Epidermal melanocyte (primary cell): ENCODE measurements around the gene PROM1.

ENCODE experiments used
- DNase-seq: peaks from one replicate; pipeline ENCODE4 v3.0.0; 2011; ENCODE audit warnings: low spot score; ENCODE audit not compliant: insufficient read length

The PROM1 gene, protein sequence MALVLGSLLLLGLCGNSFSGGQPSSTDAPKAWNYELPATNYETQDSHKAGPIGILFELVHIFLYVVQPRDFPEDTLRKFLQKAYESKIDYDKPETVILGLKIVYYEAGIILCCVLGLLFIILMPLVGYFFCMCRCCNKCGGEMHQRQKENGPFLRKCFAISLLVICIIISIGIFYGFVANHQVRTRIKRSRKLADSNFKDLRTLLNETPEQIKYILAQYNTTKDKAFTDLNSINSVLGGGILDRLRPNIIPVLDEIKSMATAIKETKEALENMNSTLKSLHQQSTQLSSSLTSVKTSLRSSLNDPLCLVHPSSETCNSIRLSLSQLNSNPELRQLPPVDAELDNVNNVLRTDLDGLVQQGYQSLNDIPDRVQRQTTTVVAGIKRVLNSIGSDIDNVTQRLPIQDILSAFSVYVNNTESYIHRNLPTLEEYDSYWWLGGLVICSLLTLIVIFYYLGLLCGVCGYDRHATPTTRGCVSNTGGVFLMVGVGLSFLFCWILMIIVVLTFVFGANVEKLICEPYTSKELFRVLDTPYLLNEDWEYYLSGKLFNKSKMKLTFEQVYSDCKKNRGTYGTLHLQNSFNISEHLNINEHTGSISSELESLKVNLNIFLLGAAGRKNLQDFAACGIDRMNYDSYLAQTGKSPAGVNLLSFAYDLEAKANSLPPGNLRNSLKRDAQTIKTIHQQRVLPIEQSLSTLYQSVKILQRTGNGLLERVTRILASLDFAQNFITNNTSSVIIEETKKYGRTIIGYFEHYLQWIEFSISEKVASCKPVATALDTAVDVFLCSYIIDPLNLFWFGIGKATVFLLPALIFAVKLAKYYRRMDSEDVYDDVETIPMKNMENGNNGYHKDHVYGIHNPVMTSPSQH

DNA sequence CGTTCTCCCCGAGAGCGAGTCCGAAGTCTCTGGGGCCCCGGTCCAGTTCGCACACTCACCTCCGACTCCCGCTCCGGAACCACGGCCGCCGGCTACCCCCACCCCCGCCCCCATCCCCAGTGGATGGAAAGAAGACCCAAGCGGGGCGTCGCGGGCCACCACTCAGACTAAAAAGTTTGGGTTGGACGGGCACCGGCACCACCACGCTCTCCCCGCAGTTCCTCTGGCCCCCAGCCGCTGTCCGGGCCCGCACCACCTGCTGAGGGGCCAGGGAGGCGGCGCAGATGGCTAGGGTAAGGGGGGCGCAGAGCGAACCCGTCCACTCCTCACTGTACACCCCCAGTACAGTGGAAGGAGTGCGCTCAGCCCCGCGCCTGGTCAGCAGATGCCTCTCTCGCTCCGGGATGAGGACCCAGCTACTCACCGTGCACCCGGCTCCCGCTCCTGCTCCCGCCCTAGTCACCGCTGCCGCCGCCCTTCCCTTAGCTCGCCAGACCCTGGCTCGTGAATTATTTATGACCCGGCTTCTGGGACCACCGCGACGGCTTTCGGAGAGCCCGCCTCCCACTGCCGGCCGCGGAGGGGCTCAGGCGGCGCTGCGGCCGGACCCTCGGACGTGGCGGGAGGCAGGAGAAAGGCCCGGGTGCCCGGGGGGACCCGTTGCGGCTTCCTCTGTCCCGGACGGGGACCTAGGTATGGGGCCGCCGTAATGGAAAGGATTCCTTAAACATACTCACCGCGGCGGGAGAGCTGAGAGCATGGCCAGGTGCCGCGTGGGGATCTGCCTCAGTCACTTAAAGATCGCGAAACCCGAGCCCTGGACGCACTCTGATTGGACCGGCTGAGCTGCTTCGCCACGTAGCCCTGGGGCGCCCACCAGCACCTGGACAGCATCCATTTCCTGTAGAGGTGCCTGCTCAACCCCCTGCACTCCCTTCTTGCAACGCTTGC, at the start of gene PROM1:
Gene PROM1 (minus strand): TSS at position 783 of the 951 bp plus-strand sequence. CDS start 8,117 bp downstream, outside the sequence.
- no peak for DNase-seq

DNA sequence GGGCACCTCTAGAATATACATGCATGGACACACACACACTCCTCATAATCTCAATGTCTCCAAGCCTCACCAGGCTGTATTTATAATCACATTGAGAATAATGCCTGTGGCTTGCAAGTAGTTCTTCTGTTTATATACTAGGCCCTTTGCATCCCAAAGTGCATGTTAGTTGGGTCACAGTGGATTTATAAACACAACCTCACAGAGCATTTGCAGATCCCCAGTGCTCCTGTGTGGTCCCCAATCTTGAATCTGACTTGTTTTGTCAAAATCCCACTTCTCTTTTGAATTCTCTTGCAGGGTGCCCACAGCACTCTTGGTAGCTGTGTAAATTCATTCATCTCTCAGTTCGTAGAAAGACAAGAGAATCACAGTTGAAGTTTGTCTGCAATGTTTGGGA, 49.6 kb upstream of the PROM1 start:
- no peak for DNase-seq

DNA sequence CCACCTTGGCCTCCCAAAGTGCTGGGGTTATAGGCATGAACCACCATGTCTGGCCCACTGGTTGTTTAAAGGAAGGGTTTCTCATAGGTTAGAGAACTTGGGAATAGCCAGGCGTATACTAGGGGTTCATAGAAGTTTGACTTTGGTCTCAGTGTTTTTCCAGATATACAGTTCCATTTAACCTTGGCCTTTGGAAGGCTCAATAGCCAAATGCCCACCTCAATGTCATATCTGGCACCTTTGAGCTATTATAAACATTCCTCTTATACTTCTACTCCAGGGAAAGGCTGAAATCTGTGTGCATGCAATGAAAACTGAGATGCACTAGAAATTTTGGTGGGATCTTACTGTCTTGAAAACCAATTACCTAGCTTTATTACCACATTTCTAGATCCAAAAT, 47.5 kb upstream of the PROM1 start:
- DNase-seq, result no peak

DNA sequence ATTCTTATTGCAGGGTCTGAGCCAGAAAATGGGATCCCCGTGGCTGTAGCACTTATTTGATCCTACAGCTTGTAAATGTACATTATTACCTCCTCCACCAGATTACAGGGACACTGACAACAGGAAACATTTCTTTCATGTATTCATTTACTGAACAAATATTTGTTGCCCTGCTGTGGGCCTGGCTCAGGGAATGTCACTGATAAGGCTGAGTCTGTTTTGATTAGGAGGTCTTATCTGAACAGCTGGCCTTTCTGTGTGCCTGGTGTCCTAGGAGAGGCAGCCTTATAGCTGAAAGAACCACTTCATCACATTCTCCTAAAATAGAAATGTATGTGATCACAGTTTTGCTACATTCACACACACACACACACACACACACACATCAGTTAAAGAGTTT, 45.5 kb upstream of the PROM1 start:
- DNase-seq, result no peak

DNA sequence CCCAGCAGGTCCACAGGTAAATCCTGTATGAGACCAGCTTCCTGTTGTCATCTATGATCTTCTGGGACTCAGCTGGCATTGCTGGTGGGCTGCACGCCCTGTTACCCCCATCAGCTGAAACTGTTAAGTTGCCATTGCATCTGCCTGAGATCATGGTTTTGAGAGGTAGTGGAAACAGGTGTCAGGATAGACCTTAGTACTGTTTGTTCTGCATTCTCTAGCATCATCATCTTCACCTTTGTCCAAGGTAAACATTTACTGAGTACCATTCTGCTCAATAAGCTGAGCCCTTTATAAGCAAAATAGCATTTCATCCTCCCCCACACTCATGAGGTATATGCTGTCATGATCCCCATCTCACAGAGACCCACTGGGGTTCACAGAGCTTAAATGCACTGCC, 42.9 kb upstream of the PROM1 start:
- DNase-seq, result no peak

DNA sequence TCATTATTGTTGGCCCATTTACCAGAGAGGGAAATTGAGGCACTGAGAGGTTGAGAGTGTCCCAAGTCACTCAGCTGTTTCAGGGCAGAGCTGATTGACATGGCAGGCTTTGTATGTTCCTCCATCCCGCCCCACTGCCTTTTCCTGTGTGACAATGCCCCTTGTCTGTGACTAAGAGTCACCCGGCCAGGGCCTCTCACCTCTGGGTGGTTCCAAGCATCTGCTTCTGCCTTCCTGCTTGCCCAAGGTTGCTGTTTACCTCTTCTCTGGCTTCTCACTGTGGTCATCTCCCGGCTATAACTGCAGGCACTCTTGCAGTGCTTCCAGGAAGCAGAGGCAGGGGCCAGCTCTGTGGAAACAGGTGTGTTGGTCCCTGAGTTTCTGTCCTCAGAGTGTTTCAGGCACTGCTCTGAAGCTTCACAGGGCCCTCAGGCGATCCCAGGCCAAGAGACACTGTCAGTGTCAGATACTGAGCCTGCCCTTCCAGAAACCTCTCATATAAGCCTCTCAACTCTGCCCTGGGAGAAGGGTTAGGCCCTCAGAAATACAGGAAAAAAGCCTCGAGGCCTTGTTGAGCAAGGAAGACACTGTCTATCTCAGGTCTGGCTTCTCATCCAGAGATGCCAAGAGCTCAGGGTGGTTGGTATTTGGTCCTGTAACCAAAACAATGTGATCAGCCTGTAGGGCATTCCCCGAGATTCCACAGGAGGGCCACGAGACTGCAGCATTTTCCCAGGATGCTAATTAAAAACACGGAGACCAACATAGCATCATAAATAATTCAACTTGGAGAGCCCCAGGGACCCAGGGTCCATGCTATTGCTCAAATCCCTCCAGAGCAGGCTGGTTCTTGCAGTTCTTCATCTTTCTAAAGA, 42.0 kb upstream of the PROM1 start:
- no peak for DNase-seq

DNA sequence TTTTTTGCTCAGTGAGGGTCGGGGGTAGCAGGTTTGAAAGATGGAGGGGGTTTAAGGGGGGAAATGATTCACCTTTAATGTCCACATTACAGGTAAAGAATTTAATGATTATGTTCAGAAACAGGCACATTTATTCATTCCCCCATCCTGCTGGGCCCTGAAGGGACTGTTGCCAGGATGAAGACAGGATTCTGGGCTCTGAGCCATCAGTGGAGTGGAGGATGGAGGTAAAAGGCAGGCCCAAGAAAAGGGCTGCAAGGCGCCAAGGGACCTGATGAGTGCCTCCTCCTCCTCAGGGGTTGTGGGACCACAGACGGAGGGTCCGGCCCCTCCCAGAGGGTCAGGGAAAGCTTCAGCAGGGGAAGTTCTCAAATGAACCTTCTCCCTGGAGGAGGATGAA, 40.4 kb upstream of the PROM1 start:
- no peak for DNase-seq

DNA sequence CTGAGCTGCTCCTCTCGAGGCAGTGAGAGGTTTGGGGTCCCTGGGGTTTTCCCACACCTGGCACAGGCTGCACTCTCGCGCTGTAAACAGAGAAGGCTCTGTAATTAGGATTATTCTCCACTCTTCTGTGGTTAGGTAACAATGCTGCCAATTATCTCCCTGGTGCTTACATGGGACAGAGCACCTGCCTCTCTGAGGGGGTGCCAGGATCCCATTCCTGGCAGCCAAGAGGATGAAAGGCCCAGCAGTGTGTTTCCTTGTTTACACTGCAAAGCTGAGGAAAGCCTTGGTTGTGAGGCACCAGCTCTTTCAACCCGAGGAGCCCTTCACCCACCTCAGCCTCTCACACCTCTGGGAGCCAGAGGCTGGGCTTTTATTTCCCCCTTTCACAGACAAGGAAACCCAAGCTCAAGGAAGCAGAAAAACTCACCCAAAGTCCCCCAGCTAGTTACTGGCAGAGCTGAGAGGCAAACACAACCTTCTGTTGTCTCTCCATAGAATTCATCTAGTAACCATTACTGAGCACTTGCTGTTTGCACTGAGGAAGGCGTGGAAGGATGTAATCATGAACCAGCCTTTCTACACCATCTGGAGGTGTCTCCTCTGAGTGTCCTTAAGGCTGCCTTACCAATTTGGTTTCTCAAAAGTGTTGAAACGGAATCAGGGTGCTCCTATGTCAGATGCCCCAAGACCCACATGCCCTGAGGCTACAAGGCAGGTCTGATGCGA, 39.7 kb upstream of the PROM1 start:
- DNase-seq, result no peak

DNA sequence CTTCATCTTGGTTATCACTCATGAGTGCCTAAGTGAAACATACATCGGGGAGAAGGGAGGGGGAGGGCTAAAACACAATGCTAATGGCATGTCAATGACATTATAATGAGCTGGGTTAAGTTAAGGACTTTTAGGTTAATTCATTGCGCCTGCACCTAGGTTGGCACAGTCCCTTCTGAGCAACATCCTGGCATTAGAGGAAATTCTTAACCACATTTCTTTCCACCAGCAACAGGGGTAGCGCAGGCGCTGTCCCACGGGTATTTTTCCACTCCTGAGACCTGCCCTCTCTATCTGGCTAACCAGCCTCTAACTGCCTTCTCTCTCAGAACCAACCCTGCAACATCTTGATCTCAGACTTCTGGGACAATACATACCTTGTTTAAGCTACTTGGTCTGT, 39.0 kb upstream of the PROM1 start:
- no peak for DNase-seq

DNA sequence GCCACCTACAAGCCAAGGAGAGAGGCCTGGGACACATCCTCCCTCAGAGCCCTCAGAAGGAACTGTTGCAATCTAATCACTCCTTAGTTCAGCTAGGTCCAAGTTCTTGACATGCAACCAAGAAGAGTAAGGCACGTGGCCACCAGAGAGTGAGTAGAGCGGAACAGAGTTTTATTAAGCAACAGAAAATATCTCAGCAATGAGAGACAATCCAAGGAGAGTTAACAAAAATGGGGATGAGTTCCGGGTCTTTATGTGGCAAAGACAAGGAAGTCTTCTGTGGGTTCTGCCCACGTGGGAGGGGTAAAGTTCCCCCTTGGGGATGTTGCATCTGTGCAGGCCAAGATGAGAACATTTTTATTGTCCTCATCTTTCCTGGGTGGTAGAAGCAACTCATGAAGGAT, 38.5 kb upstream of the PROM1 start:
- no peak for DNase-seq

DNA sequence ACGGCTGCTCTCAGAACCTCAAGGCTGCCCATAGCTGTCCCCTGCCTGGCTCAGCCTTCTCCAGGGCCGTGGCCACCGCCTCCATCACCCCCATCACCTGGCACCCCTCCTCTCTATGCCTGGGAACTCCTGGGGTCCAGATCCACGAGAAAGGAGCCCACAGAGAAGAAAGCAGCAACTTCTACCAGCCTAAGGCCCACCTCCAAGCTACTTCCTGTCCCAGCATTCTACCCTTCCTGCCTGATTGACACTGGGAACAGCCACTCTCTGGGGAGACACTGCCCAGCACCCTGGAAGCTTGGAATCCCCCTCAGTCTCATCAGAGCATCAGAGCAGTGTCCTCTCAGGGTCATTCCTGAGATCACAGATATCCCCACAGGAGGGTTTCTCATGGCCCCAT, 36.9 kb upstream of the PROM1 start:
- no peak for DNase-seq

DNA sequence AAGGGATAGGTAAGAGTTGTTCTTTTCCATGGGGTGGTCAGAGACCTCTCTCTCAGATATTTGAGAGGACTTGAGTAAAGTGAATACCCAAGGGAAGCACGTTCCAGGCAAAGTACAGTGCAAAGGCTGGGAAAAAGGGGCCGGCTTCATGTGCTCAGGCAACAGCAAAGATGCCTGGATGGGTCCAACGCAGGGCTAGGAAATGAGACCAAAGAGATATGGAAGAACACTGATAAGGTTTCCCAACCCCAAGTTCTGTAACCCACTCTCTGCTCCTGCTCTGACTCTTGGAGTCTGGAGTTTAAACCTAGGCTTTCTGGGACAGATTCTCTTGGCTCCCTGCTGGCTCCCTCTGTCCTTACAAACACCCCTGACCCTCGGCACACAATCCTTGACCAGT, 36.2 kb upstream of the PROM1 start:
- DNase-seq, result no peak

DNA sequence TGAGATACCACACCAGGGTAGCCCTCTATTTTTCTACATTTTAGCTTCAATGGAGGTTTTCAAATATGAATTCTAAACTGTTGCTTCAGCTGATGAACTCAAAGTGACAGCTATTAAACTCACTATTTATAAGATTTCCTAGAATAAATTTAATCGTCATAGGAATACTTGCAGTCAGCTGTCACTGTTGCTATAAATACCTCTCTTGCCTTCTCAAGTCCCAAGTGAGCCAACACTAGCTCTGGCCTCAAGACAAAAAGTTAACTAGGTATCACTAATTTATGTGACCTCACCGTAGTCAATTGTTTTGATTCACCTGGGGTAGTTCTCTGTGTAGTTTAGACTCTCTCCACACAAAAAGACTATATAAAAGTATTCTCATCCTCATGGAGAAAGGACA, 34.3 kb upstream of the PROM1 start:
- no peak for DNase-seq

DNA sequence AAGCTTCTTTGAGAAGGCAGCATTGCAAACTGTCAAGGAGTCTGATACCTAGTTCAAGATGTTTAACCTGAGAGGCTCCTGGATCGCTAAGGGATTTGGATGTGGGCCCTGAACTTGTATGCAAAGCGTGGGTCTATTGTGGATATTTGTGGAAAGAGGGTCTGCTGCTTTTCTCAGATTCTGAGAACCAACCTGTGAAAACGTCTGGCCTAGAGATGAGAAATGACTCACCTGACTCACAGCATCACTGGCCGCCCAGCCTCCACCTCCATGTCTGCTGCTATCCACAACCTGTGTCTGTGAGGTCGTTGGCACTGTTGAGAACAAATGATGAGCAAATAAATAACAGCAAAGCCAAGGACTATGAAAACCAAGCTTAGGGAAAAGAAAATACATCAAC, 33.3 kb upstream of the PROM1 start:
- no peak for DNase-seq

DNA sequence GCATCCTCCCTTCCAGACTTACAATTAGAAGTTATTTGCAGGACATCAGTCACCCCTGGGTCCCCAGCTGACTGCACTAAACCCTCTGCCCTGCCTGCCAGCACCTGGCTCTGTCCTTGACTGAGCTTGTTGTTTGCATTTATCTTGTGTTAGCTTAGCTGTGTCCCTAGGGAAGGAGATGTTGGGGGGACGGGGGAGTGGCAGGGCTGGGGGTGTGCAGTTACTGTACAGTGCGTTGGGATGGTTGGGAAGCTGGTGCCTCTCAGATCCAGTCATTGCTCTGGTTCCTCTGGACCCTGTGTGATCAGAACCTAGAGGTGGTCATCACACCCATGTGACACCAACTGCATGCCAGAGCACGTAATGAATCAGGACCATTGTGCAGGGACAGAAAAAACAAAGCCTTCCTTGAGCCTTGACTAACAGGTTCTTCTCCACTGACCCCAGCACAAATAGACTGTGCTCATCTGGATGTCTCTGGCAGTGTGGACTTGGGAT, 32.7 kb upstream of the PROM1 start:
- DNase-seq, result no peak

DNA sequence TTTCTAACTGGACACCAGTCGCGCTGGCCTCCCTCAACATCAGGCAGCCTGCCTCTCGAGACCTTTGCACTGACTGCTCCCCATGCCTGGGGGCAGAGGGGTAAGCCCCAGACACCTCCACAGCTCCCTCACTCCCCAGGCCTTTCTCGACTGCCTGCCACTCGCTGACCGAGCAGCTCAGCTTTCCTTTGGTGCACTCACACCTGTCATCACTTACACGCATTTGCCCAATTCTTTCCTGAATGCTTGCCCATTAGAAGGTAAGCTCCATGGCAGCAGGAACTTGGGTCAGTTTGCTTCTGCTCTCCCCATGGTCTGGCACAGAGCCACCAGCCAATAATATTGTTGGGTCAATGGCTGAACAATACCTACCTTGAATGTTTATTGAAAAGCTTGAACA, 32.2 kb upstream of the PROM1 start:
- no peak for DNase-seq

DNA sequence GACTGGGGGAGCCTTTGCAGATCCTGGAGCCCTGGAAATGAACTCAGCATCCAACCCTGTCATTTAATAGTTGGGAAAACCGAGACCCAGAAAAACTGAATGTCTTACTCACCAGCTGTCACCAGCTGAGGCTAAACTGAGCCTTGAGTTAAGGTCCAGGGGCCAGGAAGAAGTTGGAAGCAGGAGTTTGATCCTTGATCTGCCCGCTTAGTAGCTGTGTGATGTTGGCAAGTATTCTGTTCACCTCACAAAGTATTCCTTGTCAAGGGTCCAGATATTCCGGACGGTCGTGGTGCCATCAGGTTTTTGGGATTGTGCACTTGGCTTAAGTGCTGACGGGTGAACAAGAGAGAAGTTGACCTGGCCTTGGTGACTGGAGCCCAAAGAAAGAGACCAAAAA, 30.7 kb upstream of the PROM1 start:
- no peak for DNase-seq

DNA sequence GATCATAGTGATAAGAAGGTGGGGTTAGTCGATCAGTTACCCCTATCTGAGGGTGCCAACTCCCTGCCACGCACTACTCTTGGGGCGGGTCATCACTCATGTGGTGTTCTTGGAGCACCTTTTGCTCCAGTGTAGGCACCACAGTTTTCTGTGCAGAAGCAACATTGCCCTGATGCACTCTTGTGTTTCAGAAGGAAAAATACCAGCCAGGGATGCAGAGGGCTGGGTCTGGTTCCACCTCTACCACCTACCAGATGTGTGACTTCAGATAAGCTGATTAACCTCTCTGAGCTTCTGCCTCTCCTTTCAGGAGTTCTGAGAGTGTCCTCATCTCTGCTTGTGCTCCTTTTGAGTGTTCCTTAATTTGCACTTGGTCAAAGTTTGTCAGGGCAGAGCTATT, 29.9 kb upstream of the PROM1 start:
- no peak for DNase-seq

DNA sequence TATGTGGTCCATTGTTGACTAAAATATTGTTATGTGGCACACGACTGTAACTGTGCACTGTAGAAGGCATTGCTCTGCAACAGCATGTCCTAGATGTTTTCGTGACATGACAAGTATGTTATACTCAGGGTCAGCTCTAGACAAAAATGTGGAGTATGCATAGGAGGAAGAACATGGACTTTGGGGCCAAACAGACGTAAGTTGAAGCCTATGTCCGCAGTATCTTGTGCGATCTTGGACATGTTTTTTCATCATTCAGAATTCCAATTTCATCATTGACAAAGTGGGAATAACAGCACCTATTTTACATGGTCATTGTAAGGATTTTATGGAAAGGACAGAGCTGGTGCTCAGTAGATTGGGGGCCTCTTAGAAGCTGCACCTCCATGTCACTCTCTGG, 27.7 kb upstream of the PROM1 start:
- no peak for DNase-seq
